Mucosa of rectum (tissue), 2 donors: ENCODE data around the gene MACROH2A1.

Experiments used
- H3K27ac ChIP-seq, 2 donors: one replicate each; pipeline ENCODE4 v1.7.0; 2013; ENCODE audit warnings: inconsistent platforms in 2 of 2, low read depth in 2 of 2, low read length in 2 of 2
- H3K27me3 ChIP-seq, 2 donors: one replicate each; pipeline ENCODE4 v1.7.0; 2013; ENCODE audit warnings: low read length in 2 of 2; ENCODE audit not compliant: control insufficient read depth in 2 of 2, insufficient read depth in 2 of 2
- H3K36me3 ChIP-seq, 2 donors: one replicate each; pipeline ENCODE4 v1.7.0; 2013; ENCODE audit warnings: low read length in 2 of 2; ENCODE audit not compliant: control insufficient read depth in 2 of 2, insufficient read depth in 2 of 2
- H3K4me1 ChIP-seq, 2 donors: one replicate each; pipeline ENCODE4 v1.7.0; 2013; ENCODE audit warnings: low read length in 2 of 2, mild to moderate bottlenecking in 1 of 2; ENCODE audit not compliant: control insufficient read depth in 2 of 2, insufficient read depth in 2 of 2
- H3K4me3 ChIP-seq, 2 donors: one replicate each; pipeline ENCODE4 v1.7.0; 2013; ENCODE audit warnings: low read length in 2 of 2
- H3K9ac ChIP-seq, 2 donors: one replicate each; pipeline ENCODE4 v1.7.0; 2013; ENCODE audit warnings: low read length in 2 of 2, low read depth in 1 of 2, mild to moderate bottlenecking in 1 of 2
- H3K9me3 ChIP-seq, 2 donors: one replicate each; pipeline ENCODE4 v1.7.0; 2013; ENCODE audit warnings: low read length in 2 of 2; ENCODE audit not compliant: control insufficient read depth in 2 of 2
- donor health status: healthy.
- donor health status: Normal muscosa, but diverticular disease.

Gene MACROH2A1

DNA sequence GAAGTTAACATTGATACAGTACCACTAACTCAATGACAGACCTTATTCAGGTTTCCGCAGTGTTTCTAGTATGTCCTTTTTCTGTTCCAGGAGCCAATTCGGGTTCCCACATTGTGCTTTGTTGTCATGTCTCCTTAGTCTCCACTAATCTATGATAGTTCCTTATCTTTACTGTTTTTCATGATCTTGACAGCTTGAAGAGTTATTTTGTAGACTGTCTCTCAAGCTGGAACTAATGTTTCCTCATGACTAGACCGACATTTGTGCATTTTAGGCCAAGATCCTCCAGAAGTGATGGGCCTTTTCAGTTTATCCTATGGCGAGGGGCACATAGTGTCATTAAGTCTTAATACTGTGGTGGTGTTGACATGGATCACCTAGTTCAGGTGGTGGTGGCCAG, 104.2 kb downstream of the MACROH2A1 start:
- Histone ChIP-seq H3K9ac (no peak overlapping the region), H3K36me3 (no peaks in the 10 kb centered on the region), H3K27me3 (peaks cover 3 to 17% of the 10 kb centered on the region in 2 donors), H3K27ac (no peak overlapping the region), H3K4me3 (no peak overlapping the region), H3K9me3 (no peaks in the 10 kb centered on the region), H3K4me1 (no peaks in the 10 kb centered on the region)

DNA sequence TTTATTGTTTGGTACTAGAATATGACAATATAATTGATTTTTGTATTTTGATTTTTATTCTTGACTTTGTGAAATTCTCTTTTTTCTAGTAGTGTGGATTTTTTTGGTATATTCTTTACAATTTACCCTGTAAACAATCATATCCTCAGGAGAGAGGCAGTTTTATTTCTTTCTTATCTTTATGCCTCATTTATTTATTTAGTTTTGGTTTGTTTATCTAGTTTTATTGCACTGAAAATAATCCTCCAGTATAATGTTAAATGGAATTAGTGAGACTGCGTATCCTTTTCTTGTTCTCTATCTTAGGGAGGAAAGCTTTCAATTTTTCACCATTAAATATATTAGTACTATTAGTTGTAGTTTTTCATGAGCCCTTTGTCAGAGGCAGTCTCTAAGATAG, 109.4 kb downstream of the MACROH2A1 start:
- Histone ChIP-seq H3K27me3 (peaks cover 4 to 10% of the 10 kb centered on the region in 2 donors), H3K27ac (no peak overlapping the region), H3K9ac (no peak overlapping the region)

DNA sequence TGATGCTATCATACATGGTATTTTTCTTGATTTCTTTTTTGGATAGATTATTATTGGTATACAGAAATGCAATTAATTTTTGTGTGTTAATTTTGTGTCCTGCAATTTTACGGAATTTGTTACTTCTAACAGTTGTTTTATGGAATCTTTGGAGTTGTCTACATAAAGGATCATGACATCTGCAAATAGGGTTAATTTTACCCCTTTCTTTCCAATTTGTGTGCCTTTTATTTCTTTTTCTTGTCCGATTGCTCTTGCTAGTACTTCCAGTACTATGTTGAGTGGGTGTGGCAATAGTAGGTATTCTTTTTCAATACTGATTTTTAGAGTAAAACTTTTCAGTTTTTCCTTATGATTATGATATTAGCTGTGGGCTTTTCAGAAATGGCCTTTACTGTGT, 111.5 kb downstream of the MACROH2A1 start:
- Histone ChIP-seq H3K27me3 (peaks cover 6 to 12% of the 10 kb centered on the region in 2 donors), H3K9ac (no peak overlapping the region), H3K4me3 (no peak overlapping the region), H3K36me3 (no peaks in the 10 kb centered on the region), H3K9me3 (peaks cover 0 to 4% of the 10 kb centered on the region in 2 donors), H3K27ac (no peak overlapping the region), H3K4me1 (no peaks in the 10 kb centered on the region)

More for the DNA sequence above, 109.4 kb downstream of the MACROH2A1 start:
- no peaks in the 10 kb centered on the region for H3K4me1 ChIP-seq
- no peaks in the 10 kb centered on the region for H3K36me3 ChIP-seq
- peaks cover 0 to 4% of the 10 kb centered on the region in 2 donors for H3K9me3 ChIP-seq
- H3K4me3 ChIP-seq, result no peak overlapping the region
